Activated T-cell treated with anti-CD3 and anti-CD28 coated beads, Interleukin-2, amount 50 U/mL, for 72 hours (primary cell): ENCODE measurements around the gene HFE. TPM values are rescaled to one million over a fixed set of nuclear protein-coding genes. Genes with fewer than 3 reads are reported as not detected.

Source experiments
- ATAC-seq, 2 donors: fragments of 150-1000 bp; cut with Tn5 transposase; replicated peaks in 1 of 2; 2 replicates each; pipeline ENCODE4 v1.10.0; 2021; ENCODE audit warnings: moderate library complexity in 2 of 2, mild to moderate bottlenecking in 1 of 2
- DNase-seq, 2 donors: peaks; one replicate each; pipeline ENCODE4 v3.0.0; 2021 to 2022; ENCODE audit warnings: mixed read lengths in 1 of 2
- H3K27ac Mint-ChIP-seq: one replicate; pipeline ENCODE4 v1.8.0; 2022; ENCODE audit warnings: mild to moderate bottlenecking, moderate library complexity, mixed read lengths
- H3K27me3 Mint-ChIP-seq: one replicate; pipeline ENCODE4 v1.8.0; 2022; ENCODE audit warnings: low read depth, mixed read lengths
- H3K36me3 Mint-ChIP-seq, 2 donors: one replicate each; pipeline ENCODE4 v1.8.0; 2022; ENCODE audit warnings: mixed read lengths in 2 of 2, mild to moderate bottlenecking in 1 of 2; ENCODE audit not compliant: insufficient read depth in 2 of 2
- H3K4me1 Mint-ChIP-seq: one replicate; pipeline ENCODE4 v1.8.0; 2022; ENCODE audit warnings: low read depth, mixed read lengths
- H3K4me3 Mint-ChIP-seq, 2 donors: one replicate each; pipeline ENCODE4 v1.8.0; 2022; ENCODE audit warnings: mild to moderate bottlenecking in 2 of 2, mixed read lengths in 2 of 2, moderate library complexity in 2 of 2
- H3K9me3 Mint-ChIP-seq, 2 donors: one replicate each; pipeline ENCODE4 v1.8.0; 2022; ENCODE audit warnings: mixed read lengths in 2 of 2
- total RNA-seq, 2 donors: library from RNA; stranded (reverse); gene quantifications; one replicate each; pipeline ENCODE4 v1.2.3, GENCODE V29; 2022

The HFE gene
- total RNA-seq, 2 donors from 2014 or later: 1.3 to 1.9 TPM

- peak overlapping the region; percentile 99 to 100 for H3K4me3 Mint-ChIP-seq
- peaks cover 41% of the 10 kb centered on the region for H3K4me1 Mint-ChIP-seq
- ATAC-seq (peak; percentile 51 to 65), DNase-seq (peak; percentile 88 to 90)
- H3K36me3 Mint-ChIP-seq: peaks cover 21 to 33% of the 10 kb centered on the region in 2 donors
- peak overlapping the region; percentile 98 for H3K27ac Mint-ChIP-seq
- no peaks in the 10 kb centered on the region for H3K9me3 Mint-ChIP-seq
- H3K27me3 Mint-ChIP-seq: no peaks in the 10 kb centered on the region
These were observed 35.8 kb downstream of the HFE start for GRCh38 chr6:26122793-26123674.

DNA sequence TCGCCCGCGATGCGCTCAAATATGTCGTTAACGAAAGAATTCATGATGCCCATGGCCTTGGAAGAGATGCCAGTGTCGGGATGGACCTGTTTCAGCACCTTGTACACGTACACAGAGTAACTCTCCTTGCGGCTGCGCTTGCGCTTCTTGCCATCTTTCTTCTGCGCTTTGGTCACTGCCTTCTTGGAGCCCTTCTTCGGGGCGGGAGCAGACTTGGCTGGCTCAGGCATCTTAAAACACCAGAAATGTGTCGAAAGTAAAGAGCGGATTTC is 36.4 kb downstream of the HFE start:
- peaks cover 46% of the 10 kb centered on the region for H3K4me1 Mint-ChIP-seq
- H3K9me3 Mint-ChIP-seq: no peaks in the 10 kb centered on the region
- ATAC-seq (peak in 1 of 2 donors; percentile 62), DNase-seq (peak; percentile 91 to 92)
- no peaks in the 10 kb centered on the region for H3K27me3 Mint-ChIP-seq
- peak overlapping the region; percentile 98 for H3K27ac Mint-ChIP-seq
- H3K36me3 Mint-ChIP-seq: peaks cover 24 to 38% of the 10 kb centered on the region in 2 donors
- peak overlapping the region; percentile 99 to 100 for H3K4me3 Mint-ChIP-seq

DNA sequence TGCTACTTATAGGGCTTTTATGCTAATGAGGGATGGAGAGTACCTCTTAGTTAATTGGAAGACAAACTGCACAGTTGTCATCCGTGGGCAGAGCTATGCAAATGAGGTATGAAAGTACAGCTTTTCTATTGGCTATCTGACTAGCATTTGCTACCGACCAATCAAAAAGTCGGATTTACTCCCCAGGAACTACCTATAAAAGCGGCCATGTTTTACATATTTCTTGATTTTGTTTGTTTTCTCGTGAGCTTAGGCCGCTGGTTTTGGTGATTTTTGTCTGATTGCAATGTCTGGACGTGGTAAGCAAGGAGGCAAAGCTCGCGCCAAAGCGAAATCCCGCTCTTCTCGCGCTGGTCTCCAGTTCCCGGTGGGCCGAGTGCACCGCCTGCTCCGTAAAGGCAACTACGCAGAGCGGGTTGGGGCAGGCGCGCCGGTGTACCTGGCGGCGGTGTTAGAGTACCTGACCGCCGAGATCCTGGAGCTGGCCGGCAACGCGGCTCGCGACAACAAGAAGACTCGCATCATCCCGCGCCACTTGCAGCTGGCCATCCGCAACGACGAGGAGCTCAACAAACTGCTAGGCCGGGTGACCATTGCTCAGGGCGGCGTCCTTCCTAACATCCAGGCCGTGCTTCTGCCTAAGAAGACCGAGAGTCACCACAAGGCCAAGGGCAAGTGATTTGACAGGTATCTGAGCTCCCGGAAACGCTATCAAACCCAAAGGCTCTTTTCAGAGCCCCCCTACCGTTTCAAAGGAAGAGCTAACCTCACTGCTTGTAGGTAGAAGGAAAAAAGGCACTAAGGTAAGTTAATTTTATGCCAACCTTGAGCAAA is 36.9 kb downstream of the HFE start:
- H3K27ac Mint-ChIP-seq: peak overlapping the region; percentile 98
- ATAC-seq: peak; percentile 76 to 77
- H3K4me1 Mint-ChIP-seq: peaks cover 47% of the 10 kb centered on the region
- H3K27me3 Mint-ChIP-seq: no peaks in the 10 kb centered on the region
- peak; percentile 85 to 86 for DNase-seq
- peak overlapping the region; percentile 99 to 100 for H3K4me3 Mint-ChIP-seq
- peaks cover 24 to 38% of the 10 kb centered on the region in 2 donors for H3K36me3 Mint-ChIP-seq
- H3K9me3 Mint-ChIP-seq: no peaks in the 10 kb centered on the region

DNA sequence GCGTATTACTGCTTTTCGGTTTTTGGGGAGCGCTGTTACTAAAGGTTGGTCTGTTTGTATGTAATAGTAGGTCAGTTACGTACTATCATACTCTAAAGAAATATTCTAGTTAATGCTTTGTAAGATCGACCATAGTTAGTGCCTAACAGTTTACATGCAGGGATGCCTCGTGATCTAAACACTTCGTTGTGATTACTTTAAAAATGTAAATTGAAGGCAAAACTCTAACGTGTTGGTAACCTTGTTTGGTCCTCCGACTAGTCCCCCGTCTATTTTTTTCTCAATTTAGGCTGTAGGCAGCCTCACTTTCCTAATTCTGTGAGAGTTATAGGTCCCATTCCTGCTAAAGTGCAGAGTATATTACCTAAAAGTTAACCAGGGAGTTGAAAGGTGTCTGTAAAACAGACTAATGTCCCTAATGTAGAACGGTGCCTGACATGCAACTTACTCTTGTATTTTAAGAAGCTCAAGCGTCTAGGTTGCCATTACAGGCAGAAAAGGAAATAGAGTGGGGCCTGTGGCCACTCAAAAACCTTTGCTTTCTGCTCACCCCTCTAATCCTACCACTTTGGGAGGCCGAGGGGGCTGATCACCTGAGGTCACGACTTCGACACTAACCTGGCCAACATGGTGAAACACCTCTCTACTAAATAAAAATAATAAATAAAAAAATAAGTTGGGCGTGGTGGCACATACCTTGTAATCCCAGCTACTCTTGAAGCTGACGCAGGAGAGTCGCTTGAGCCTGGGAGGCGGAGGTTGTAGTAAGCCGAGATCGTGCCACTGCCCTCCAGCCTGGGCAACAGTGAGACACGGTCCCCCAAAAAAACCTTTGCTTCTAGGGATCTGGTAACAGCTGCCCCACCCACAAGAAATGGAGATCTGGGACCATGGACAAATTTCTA is 37.8 kb downstream of the HFE start:
- Mint-ChIP-seq H3K36me3 (peaks cover 24 to 40% of the 10 kb centered on the region in 2 donors), H3K27me3 (no peaks in the 10 kb centered on the region), H3K27ac (peak overlapping the region; percentile 98), H3K9me3 (no peaks in the 10 kb centered on the region), H3K4me3 (peak overlapping the region; percentile 99 to 100), H3K4me1 (peaks cover 54% of the 10 kb centered on the region)
- peak; percentile 25 to 35 for DNase-seq
- no peak for ATAC-seq

DNA sequence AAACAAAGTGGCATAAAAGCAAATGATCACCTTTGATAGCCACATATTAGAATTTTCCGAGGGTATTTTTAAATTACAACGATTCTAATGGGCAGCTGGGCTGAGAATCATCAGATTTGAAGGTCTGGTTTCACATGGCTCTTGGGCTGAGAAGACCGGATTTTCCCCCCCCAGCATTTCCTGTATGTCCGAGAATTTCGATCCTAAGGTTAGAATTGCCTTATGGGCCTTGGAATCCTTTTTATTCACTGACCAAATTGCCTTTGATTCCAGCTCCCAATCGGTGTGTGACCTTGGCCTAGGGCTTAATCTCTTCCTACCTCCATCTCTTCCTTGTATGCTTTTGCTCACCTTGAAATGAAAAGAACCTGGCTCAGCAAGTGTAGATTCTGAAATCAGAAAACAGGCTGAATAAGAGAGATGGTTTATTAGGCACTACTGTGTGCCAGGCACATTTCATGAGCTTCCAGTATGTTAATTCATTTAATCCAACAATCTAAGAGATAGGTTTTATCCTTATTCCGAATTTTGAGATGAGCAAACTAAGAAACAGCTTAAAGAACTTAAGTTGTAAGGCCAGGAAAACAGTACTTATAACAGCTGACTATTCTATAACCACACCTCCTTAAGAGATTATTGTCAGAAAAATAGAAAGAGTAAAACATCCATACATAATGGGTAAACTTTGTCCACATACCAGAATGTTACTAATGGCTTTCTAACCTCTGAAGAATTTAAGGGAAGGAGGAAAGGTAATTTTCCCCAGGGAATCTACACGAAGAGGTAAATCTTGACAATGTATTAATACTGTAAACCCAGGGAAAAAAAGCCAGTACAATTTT is 39.4 kb downstream of the HFE start:
- DNase-seq (no peak), ATAC-seq (no peak)
- Mint-ChIP-seq H3K9me3 (no peaks in the 10 kb centered on the region), H3K4me1 (peaks cover 62% of the 10 kb centered on the region), H3K36me3 (peaks cover 26 to 42% of the 10 kb centered on the region in 2 donors), H3K27ac (peak overlapping the region; percentile 80), H3K4me3 (peak overlapping the region; percentile 99 to 100), H3K27me3 (no peaks in the 10 kb centered on the region)

DNA sequence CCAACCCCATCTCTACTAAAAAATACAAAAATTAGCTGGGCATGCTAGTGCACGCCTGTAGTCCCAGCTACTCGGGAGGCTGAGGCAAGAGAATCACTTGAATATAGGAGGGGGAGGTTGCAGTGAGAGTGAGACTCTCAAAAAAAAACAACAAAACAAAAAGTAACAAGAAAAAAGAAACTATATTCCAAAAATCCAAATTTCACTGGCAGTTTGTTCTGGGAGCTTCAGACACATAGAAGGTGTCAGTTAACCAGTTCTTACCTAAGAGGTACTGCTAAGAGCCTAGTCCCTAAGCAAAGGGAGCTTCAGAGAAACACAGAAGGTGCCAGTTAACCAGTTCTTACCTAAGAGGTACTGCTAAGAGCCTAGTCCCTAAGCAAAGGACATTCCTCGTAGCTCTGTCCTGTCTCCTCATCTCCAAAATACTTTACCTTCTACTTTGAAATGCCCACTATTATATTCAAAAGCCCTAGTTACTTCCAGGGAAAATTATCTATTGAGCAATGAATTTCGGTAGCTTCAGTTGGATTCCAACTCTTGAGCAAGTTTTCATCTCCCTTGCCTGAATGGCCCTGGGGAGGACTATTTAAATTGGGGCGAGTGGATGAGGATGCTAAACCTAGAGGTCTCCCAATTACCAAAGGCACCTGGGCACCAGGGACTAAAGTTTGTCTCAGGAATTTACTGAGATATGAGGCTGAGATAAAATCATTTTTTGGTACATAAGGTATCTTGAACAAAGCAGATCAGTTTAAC is 41.0 kb downstream of the HFE start:
- H3K9me3 Mint-ChIP-seq: no peaks in the 10 kb centered on the region
- H3K36me3 Mint-ChIP-seq: peaks cover 30 to 44% of the 10 kb centered on the region in 2 donors
- no peaks in the 10 kb centered on the region for H3K27me3 Mint-ChIP-seq
- peak overlapping the region; percentile 99 to 100 for H3K4me3 Mint-ChIP-seq
- ATAC-seq (no peak), DNase-seq (no peak)
- H3K4me1 Mint-ChIP-seq: peaks cover 58% of the 10 kb centered on the region
- peak overlapping the region; percentile 80 for H3K27ac Mint-ChIP-seq

GRCh38 chr6:26129656-26130055 is 42.4 kb downstream of the HFE start:
- no peak for DNase-seq
- Mint-ChIP-seq H3K27me3 (no peaks in the 10 kb centered on the region), H3K9me3 (no peaks in the 10 kb centered on the region), H3K27ac (no peak overlapping the region), H3K4me3 (peak overlapping the region in 1 of 2 donors; percentile 36), H3K4me1 (peaks cover 56% of the 10 kb centered on the region), H3K36me3 (peaks cover 20 to 38% of the 10 kb centered on the region in 2 donors)
- no peak for ATAC-seq

DNA sequence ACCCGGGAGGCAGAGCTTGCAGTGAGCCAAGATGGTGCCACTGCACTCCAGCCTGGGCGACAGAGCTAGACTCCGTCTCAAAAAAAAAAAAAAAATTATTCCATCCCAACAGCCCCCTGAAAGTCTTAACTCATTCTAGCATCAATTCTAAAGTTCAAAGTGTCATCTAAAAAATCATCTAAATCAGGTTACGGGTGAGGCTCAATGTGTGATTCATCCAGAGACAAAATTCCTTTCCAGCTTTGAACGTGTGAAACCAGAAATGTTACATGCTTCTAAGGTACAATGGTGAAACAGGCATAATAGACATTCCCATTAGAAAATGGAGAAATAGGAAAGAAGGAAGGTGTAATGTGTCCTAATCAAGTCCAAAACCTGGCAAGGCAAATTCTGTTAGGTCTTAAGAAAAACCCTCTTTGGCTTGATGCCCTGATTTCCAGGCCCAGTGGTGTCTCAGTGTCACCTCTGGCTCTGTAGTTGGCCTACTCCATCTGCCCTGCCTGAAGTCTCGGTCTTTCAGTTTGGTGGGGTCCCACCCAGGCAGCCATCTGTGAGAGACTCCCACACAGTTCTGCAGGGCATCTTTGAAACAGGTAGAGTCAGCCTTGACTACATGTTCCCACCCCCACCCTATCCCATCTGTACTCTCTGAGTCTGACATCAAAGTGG is 43.5 kb downstream of the HFE start:
- ATAC-seq (no peak), DNase-seq (no peak)
- H3K27me3 Mint-ChIP-seq: no peaks in the 10 kb centered on the region
- H3K4me3 Mint-ChIP-seq: peak overlapping the region in 1 of 2 donors; percentile 36
- peaks cover 18 to 32% of the 10 kb centered on the region in 2 donors for H3K36me3 Mint-ChIP-seq
- H3K9me3 Mint-ChIP-seq: no peaks in the 10 kb centered on the region
- H3K27ac Mint-ChIP-seq: no peak overlapping the region
- peaks cover 57% of the 10 kb centered on the region for H3K4me1 Mint-ChIP-seq

DNA sequence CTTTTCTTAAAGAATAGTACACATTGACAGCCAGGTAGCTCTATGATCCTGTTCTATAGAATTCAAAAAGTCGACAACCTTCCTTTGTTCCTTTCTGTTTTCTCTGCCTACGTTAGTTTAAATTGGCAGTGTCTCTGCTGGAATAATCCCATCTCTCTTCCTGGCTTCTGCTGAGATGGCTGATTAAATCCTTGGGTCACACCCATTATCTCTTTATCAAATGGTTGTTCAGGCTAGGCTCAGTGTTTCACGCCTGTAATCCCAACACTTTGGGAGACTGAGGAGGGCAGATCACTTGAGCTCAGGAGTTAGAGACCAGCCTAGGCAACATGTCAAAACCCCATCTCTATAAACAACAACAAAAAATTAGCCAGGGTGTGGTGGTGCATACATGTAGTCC is 44.4 kb downstream of the HFE start:
- Mint-ChIP-seq H3K27ac (no peak overlapping the region), H3K4me3 (peak overlapping the region in 1 of 2 donors; percentile 23), H3K27me3 (no peaks in the 10 kb centered on the region), H3K4me1 (peaks cover 61% of the 10 kb centered on the region), H3K36me3 (peaks cover 15 to 25% of the 10 kb centered on the region in 2 donors), H3K9me3 (no peaks in the 10 kb centered on the region)
- no peak for ATAC-seq
- DNase-seq: no peak

GRCh38 chr6:26133730-26134129 is 46.5 kb downstream of the HFE start:
- H3K9me3 Mint-ChIP-seq: no peaks in the 10 kb centered on the region
- no peaks in the 10 kb centered on the region for H3K27me3 Mint-ChIP-seq
- peaks cover 6 to 10% of the 10 kb centered on the region in 2 donors for H3K36me3 Mint-ChIP-seq
- ATAC-seq: no peak
- H3K4me1 Mint-ChIP-seq: peaks cover 43% of the 10 kb centered on the region
- H3K4me3 Mint-ChIP-seq: no peak overlapping the region
- H3K27ac Mint-ChIP-seq: no peak overlapping the region
- no peak for DNase-seq

- Mint-ChIP-seq H3K4me3 (no peak overlapping the region), H3K27ac (no peak overlapping the region), H3K4me1 (peaks cover 24% of the 10 kb centered on the region), H3K36me3 (peaks cover 4 to 6% of the 10 kb centered on the region in 2 donors), H3K9me3 (no peaks in the 10 kb centered on the region), H3K27me3 (no peaks in the 10 kb centered on the region)
- no peak for DNase-seq
- ATAC-seq: no peak
These were observed 49.1 kb downstream of the HFE start for GRCh38 chr6:26136321-26136720.
